ENCODE measurements around the gene NEU2. TPM values are rescaled to one million over a fixed set of nuclear protein-coding genes. Genes with fewer than 3 reads are reported as not detected.
"Not testable (repeated sequence)": the region's sequence is repeated elsewhere in the genome, so short reads cannot be mapped to it uniquely, and the experiment has no call there.

Gene NEU2
- total RNA-seq, 1 experiment from 2014 or later: not detected

- DNase-seq (ENCODE audit: low read depth): no peak
Measured at GRCh38 chr2:233010569-233011267, 21.8 kb upstream of the NEU2 start.

GRCh38 chr2:233011268-233011650 lies 21.2 kb upstream of the NEU2 start:
- DNase-seq (ENCODE audit: low read depth): no peak

- no peak for DNase-seq (ENCODE audit: low read depth)
Measured at GRCh38 chr2:233011702-233012131, 20.8 kb upstream of the NEU2 start.

- DNase-seq (ENCODE audit: low read depth): no peak
Measured at GRCh38 chr2:233012301-233012971, 20.0 kb upstream of the NEU2 start.

GRCh38 chr2:233013027-233013461 lies 19.4 kb upstream of the NEU2 start, which contains the start of gene NGEF:
Gene NGEF, minus strand, starts transcription at chr2:233013256. Its CDS starts 38,366 bp downstream, at chr2:232974890.
- DNase-seq (ENCODE audit: low read depth): no peak

GRCh38 chr2:233013650-233014049 lies 18.8 kb upstream of the NEU2 start:
- no peak for DNase-seq (ENCODE audit: low read depth)

GRCh38 chr2:233015019-233015645 lies 17.3 kb upstream of the NEU2 start:
- DNase-seq (ENCODE audit: low read depth): no peak

- no peak for DNase-seq (ENCODE audit: low read depth)
Measured at GRCh38 chr2:233017947-233018346, 14.5 kb upstream of the NEU2 start.

- DNase-seq (ENCODE audit: low read depth): not testable (repeated sequence)
Measured at GRCh38 chr2:233019610-233020009, 12.9 kb upstream of the NEU2 start.

- no peak for DNase-seq (ENCODE audit: low read depth)
Measured at GRCh38 chr2:233020454-233020853, 12.0 kb upstream of the NEU2 start.

- DNase-seq (ENCODE audit: low read depth): peak; percentile 56
Measured at GRCh38 chr2:233021771-233022170, 10.7 kb upstream of the NEU2 start.

- no peak for DNase-seq (ENCODE audit: low read depth)
Measured at GRCh38 chr2:233022561-233022960, 9.9 kb upstream of the NEU2 start.

GRCh38 chr2:233023007-233023760 lies 9.3 kb upstream of the NEU2 start:
- no peak for DNase-seq (ENCODE audit: low read depth)

GRCh38 chr2:233023761-233024410 lies 8.6 kb upstream of the NEU2 start:
- no peak for DNase-seq (ENCODE audit: low read depth)

GRCh38 chr2:233025706-233026105 lies 6.8 kb upstream of the NEU2 start:
- DNase-seq (ENCODE audit: low read depth): no peak

GRCh38 chr2:233026198-233026813 lies 6.2 kb upstream of the NEU2 start:
- peak; percentile 90 for DNase-seq (ENCODE audit: low read depth)

GRCh38 chr2:233029321-233029720 lies 3.2 kb upstream of the NEU2 start:
- DNase-seq (ENCODE audit: low read depth): peak; percentile 48

- no peak for DNase-seq (ENCODE audit: low read depth)
Measured at GRCh38 chr2:233031556-233032500, 644 bp upstream of the NEU2 start.

- DNase-seq (ENCODE audit: low read depth): peak; percentile 61
Measured at GRCh38 chr2:233033672-233034071, 1.2 kb downstream of the NEU2 start.

Measured in M059J (cell line).